Activated CD4-positive, alpha-beta T cell treated with anti-CD3 and anti-CD28 coated beads, Interleukin-2, amount 10 ng/mL, durations not matched to agents 7 days and 5 days (primary cell): ENCODE results near the gene RAB3GAP1. TPM values are rescaled to one million over a fixed set of nuclear protein-coding genes. Genes with fewer than 3 reads are reported as not detected.

Experiments
- total RNA-seq, 2 experiments: library from RNA; stranded (reverse); gene quantifications; one replicate each; pipeline ENCODE4 v1.2.3, GENCODE V29; 2021

The RAB3GAP1 gene
- total RNA-seq, 2 experiments from 2014 or later = 21.1 to 22.8 TPM

Other genes with a start within 250 kb of the RAB3GAP1 start
- not detected for gene ACMSD, start 213.7 kb upstream of the RAB3GAP1 start, total RNA-seq
- gene CCNT2, start 133.5 kb upstream of the RAB3GAP1 start, total RNA-seq = 10 to 100 TPM; 43.5 to 50.4 TPM
- not detected for gene MAP3K19, start 4.8 kb upstream of the RAB3GAP1 start, total RNA-seq